HepG2 (cell line): ENCODE data around the gene CCDC7. TPM values are rescaled to one million over a fixed set of nuclear protein-coding genes. Genes with fewer than 3 reads are reported as not detected.
A peak's percentile ranks its signal among the peaks of the same experiment; 100 is the strongest.

Experiments used
- ATAC-seq: fragments of 200-7000 bp; cut with Tn5 transposase; 3 replicates; pipeline ENCODE4 v1.9.1; 2020; ENCODE audit warnings: mild to moderate bottlenecking, moderate library complexity
- BruUV-seq: library from RNA; stranded (reverse); fragments of 400-500 nt; replicated peaks from 2 replicates; lab custom pipeline; 2021; lab: Mats Ljungman, UMichigan
- CTCF ChIA-PET: fragments of 300-600 bp; formaldehyde crosslinking; extraction: SDS; loops from one replicate; lab custom pipeline; 2021; ENCODE audit warnings: low total read pairs, inconsistent platforms, low intra/inter-chr PET ratio; lab: Yijun Ruan, JAX
- POLR2A ChIA-PET: fragments of 350-600 bp; sonication (Branson Sonifier 250); formaldehyde crosslinking; loops from one replicate; lab custom pipeline; 2020; ENCODE audit warnings: antibody characterized with exemption, inconsistent platforms; lab: Yijun Ruan, JAX
- DNase-seq: peaks from one replicate; pipeline ENCODE4 v3.0.0-alpha.2; 2015; ENCODE audit warnings: low spot score
- FAIRE-seq: peaks from 3 replicates; lab custom pipeline; 2011; peaks lifted over from hg19 to GRCh38; lab: Jason Lieb, UNC
- H2AFZ ChIP-seq: one replicate; pipeline ENCODE4 v1.6.1; 2011; ENCODE audit warnings: low read length, inconsistent platforms
- H3K27ac ChIP-seq: fragments of 300-600 bp; 3 replicates; pipeline ENCODE4 v1.8.0; 2011; ENCODE audit warnings: mixed run types, mild to moderate bottlenecking, mixed read lengths, low read length, inconsistent platforms; ENCODE audit not compliant: insufficient read depth; ENCODE audit errors: extremely low read length
- H3K27me3 ChIP-seq, 2 experiments: fragments of 200-600 bp in 1 of 2; 2 replicates in 1 of 2; 3 replicates in 1 of 2; pipeline versions ENCODE4 v1.6.0 to v1.8.0; 2011; ENCODE audit warnings: low read length in 2 of 2, mild to moderate bottlenecking in 2 of 2, moderate library complexity in 2 of 2, inconsistent platforms in 1 of 2; ENCODE audit not compliant: insufficient read depth in 2 of 2, control insufficient read depth in 1 of 2
- H3K36me3 ChIP-seq, 2 experiments: fragments of 200-600 bp in 1 of 2; replicated peaks in 1 of 2; 2 replicates in 1 of 2; 3 replicates in 1 of 2; pipeline versions ENCODE4 v1.5.1 to v1.8.0; 2011; ENCODE audit warnings: low read length in 2 of 2, inconsistent platforms in 1 of 2; ENCODE audit not compliant: insufficient read depth in 2 of 2, control insufficient read depth in 1 of 2
- H3K4me1 ChIP-seq: 2 replicates; pipeline ENCODE4 v1.5.1; 2012; ENCODE audit warnings: low read length, inconsistent platforms; ENCODE audit not compliant: insufficient read depth
- H3K4me2 ChIP-seq: 2 replicates; pipeline ENCODE4 v1.6.0; 2011; ENCODE audit warnings: low read depth, low read length, inconsistent platforms
- H3K4me3 ChIP-seq, 3 experiments: fragments of 200-600 bp in 1 of 3; sonication (generic), shearing (Covaris generic) in 1 of 3; replicated peaks in 1 of 3; 2 replicates each; pipeline ENCODE4 v1.5.1; 2011 to 2016; ENCODE audit warnings: low read length in 3 of 3, inconsistent platforms in 2 of 3, low read depth in 2 of 3, mild to moderate bottlenecking in 2 of 3, control low read depth in 1 of 3, mixed read lengths in 1 of 3; ENCODE audit not compliant: insufficient read depth in 1 of 3
- H3K79me2 ChIP-seq: one replicate; pipeline ENCODE4 v1.6.1; 2011; ENCODE audit warnings: low read length, inconsistent platforms; ENCODE audit not compliant: insufficient read depth
- H3K9ac ChIP-seq: 2 replicates; pipeline ENCODE4 v1.6.0; 2011; ENCODE audit warnings: mild to moderate bottlenecking, low read depth, low read length, inconsistent platforms; ENCODE audit not compliant: insufficient read depth
- H3K9me3 ChIP-seq: 2 replicates; pipeline ENCODE4 v1.5.1; 2012; ENCODE audit warnings: mild to moderate bottlenecking, low read length
- H4K20me1 ChIP-seq: 2 replicates; pipeline ENCODE4 v1.6.0; 2011; ENCODE audit warnings: inconsistent platforms, mild to moderate bottlenecking, low read length, moderate library complexity; ENCODE audit not compliant: insufficient read depth
- LCORL ChIP-seq, 2 experiments: fragments of 450-650 bp in 1 of 2; sonication (generic) in 1 of 2; formaldehyde crosslinking in 1 of 2; IDR thresholded peaks; 2 replicates each; pipeline versions ENCODE4 v1.5.0 to v1.6.1; 2017 to 2020; ENCODE audit warnings: antibody characterized with exemption in 1 of 2, missing genetic modification reagents in 1 of 2
- MNT ChIP-seq: fragments of 450-650 bp; IDR thresholded peaks from 2 replicates; pipeline ENCODE4 v1.6.1; 2016
- PLSCR1 ChIP-seq: sonication (generic); formaldehyde crosslinking; IDR thresholded peaks from 2 replicates; pipeline ENCODE4 v1.5.0; 2020; ENCODE audit warnings: missing genetic modification reagents, mild to moderate bottlenecking, borderline replicate concordance
- POLR2G ChIP-seq: fragments of 200-400 bp; formaldehyde crosslinking; IDR thresholded peaks from 2 replicates; pipeline ENCODE4 v1.6.1; 2018; ENCODE audit warnings: mild to moderate bottlenecking, low read depth, low read length, moderate library complexity
- RBM22 ChIP-seq: fragments of 200-400 bp; formaldehyde crosslinking; optimal IDR thresholded peaks from 2 replicates; pipeline ENCODE3; 2017; ENCODE audit warnings: mild to moderate bottlenecking, low read length, moderate library complexity
- STAT5B ChIP-seq: sonication (generic); formaldehyde crosslinking; IDR thresholded peaks from 2 replicates; pipeline ENCODE4 v1.4.0; 2020; ENCODE audit warnings: missing genetic modification reagents
- YY1 ChIP-seq: IDR thresholded peaks from 2 replicates; pipeline ENCODE4 v1.6.1; 2011; ENCODE audit warnings: low read length, low read depth, moderate library complexity, mild to moderate bottlenecking; ENCODE audit not compliant: insufficient read depth, insufficient replicate concordance
- WGBS: methylation state at CpG from one replicate; pipeline ENCODE4 v1.1.6; 2017; ENCODE audit warnings: low lambda C conversion rate; 5-methylcytosine and 5-hydroxymethylcytosine counted together
- in situ Hi-C: cut with HindIII; loops from 2 replicates; pipeline ENCODE4 v1.10.0; 2017; ENCODE audit warnings: low pct_unique_long_range_greater_than_20kb; ENCODE audit not compliant: extremely low pct_ligation_motif_present
- intact Hi-C: fragments of 100-400 bp; cut with micrococcal nuclease; formaldehyde crosslinking; loops from one replicate; pipeline ENCODE4 v1.10.0; 2022; ENCODE audit not compliant: unreplicated experiment
- polyA plus RNA-seq, 8 experiments: library from polyadenylated mRNA; depleted of rRNA in 3 of 8; stranded (reverse) in 7 of 8; unstranded in 1 of 8; fragments of >200 nt; fragmentation: Illumina TruSeq in 4 of 8; extraction: Trizol in 4 of 8; gene quantifications; 2 replicates each; pipeline versions ENCODE4 v1.2.1 to v1.2.3, GENCODE V29; 2011 to 2016; ENCODE audit warnings: low read depth in 4 of 8, missing spikeins in 1 of 8, mixed read lengths in 1 of 8; ENCODE audit not compliant: insufficient read depth in 1 of 8
- total RNA-seq, 5 experiments: library from RNA; depleted of rRNA; stranded (reverse); fragments of >200 nt; fragmentation: Illumina TruSeq; extraction: Trizol; gene quantifications; 2 replicates each; pipeline ENCODE4 v1.2.3, GENCODE V29; 2016; ENCODE audit warnings: low read depth in 1 of 5

Gene CCDC7
- total and polyA plus RNA-seq, 2 of the 13 experiments (the other 11 are each of a cell fraction or from before 2014, with no cell fraction given), result 0.40 to 1.8 TPM

DNA sequence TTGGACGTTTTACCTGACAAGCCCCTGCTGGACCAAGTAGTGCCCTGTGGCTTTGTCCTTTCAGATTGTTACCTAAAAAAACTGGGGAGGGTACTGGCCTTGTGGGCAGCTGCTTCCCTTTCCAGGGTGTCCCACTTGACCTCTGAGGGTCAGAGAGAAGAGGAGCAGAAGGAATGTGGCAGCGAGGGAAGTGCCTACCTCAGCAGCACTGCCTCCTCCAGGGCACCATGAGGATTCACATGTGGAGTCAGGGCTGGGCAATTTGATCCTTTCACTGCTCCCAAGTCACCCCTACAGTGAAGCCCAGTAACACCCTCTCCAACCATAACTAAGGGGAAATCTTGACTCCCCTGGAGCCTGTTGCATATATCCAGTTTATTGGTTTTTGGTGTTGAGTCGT is 447.5 kb downstream of the CCDC7 start:
- in situ Hi-C loops (no loop called here), intact Hi-C loops (no loop called here)
- no peak overlapping the region for H3K27ac ChIP-seq
- no peak overlapping the region for H2AFZ ChIP-seq
- DNase-seq (peak; percentile 3), FAIRE-seq (no peak), ATAC-seq (peak; percentile 62)
- peak; percentile 85 for TF ChIP-seq RBM22
- peak; percentile 45; the same call in 1 of the 2 replicates for TF ChIP-seq POLR2G
- no peak for TF ChIP-seq LCORL (IDR thresholded peaks at IDR 0.05)
- no peak for TF ChIP-seq LCORL (CRISPR knock-in tag; IDR thresholded peaks at IDR 0.05)
- no peak for TF ChIP-seq PLSCR1 (CRISPR knock-in tag)
- no peak for TF ChIP-seq STAT5B (CRISPR knock-in tag)
- TF ChIP-seq YY1, result no peak
- TF ChIP-seq MNT, result no peak
- ChIA-PET POLR2A (no interaction called here), CTCF (no interaction called here)
- H3K79me2 ChIP-seq, result no peaks in the 10 kb centered on the region
- no peak overlapping the region for H3K4me3 ChIP-seq
- BruUV-seq, result no TSS peak
- WGBS, result 83% methylated on average over 3 of the region's 3 CpGs
- H3K4me2 ChIP-seq, result no peak overlapping the region
- H3K9ac ChIP-seq, result no peak overlapping the region
- no peaks in the 10 kb centered on the region for H3K4me1 ChIP-seq
- no peaks in the 10 kb centered on the region for H4K20me1 ChIP-seq
- H3K36me3 ChIP-seq, result no peaks in the 10 kb centered on the region; a peak in 1 of 5 replicates
- H3K27me3 ChIP-seq, result no peaks in the 10 kb centered on the region
- no peaks in the 10 kb centered on the region for H3K9me3 ChIP-seq
